NCI-H510A (cell line): Measurements from ENCODE around the gene SLC12A6.
"Not testable (repeated sequence)": the region's sequence is repeated elsewhere in the genome, so short reads cannot be mapped to it uniquely, and the experiment has no call there.

Experiments
- DNase-seq: peaks from one replicate; lab custom pipeline; 2025; lab: John Stamatoyannopoulos, UW

SLC12A6 gene

GRCh38 chr15:34193272-34193671, 144.3 kb downstream of the SLC12A6 start:
- not testable (repeated sequence) for DNase-seq

GRCh38 chr15:34188711-34189110, 148.9 kb downstream of the SLC12A6 start:
- no peak for DNase-seq

DNA sequence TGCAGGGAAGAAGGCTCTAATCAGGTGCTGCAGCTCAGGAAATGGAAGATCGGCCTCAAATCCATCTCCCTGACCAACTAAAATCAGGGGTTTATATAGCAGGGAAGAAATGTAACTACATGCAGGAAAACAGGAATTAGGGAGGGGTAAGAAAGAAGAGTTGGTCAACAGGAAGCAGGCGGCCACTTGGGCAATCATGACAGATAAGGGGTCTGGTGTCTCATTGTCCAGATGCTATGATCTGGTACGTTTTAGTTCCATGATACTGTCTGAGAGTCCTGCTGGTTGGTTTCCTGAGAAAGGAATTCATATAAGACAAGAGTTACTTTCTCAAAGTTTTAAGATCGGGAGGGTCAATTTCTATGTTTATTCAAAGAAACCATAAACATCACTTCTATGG, 151.9 kb downstream of the SLC12A6 start:
- no peak for DNase-seq

DNA sequence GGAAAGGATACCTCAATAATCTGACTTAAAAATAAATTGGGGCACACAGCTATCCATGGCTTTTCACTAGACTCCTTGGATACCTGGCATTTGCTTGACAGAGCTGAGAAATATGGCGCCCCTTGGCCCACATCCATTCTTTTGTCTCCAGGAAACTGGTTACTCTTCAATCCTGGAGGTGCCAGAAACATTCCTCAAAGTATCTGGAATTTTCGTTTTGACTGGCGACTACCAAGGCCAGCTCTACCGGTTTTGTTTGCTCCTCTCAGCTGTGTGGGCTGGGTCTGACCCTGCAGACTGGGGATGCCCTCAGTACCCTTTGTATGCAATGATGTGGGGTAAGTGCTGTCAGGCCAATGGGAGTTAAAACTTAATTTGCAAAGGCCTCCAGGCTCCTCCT, 154.6 kb downstream of the SLC12A6 start:
- no peak for DNase-seq
